ENCODE data around the gene ZBTB49.
"Not testable (repeated sequence)": the region's sequence is repeated elsewhere in the genome, so short reads cannot be mapped to it uniquely, and the experiment has no call there.

The ZBTB49 gene

DNA sequence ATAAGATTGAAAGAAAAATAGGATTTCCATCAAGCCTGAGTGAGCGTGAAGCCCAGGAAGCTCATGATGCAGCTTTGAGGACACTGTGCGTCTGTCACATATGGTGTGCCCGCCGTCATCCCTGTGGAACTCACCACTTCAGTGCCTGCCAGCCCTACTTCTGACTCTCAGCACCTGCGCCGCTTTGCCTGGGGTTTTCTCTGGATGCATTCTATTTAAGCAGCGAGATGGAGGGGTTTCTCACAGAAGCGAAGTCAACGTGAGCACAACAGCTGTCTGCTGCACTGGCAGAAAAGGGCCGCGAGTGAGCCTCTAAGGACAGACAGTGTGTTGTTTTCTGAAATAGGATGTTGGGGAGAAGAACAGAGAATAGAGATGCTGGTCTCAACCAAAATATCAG, 35.9 kb upstream of the ZBTB49 start:
- DNase-seq (ENCODE audit: extremely low read depth, low read depth): no peak
- TF ChIP-seq, protein P1, sequence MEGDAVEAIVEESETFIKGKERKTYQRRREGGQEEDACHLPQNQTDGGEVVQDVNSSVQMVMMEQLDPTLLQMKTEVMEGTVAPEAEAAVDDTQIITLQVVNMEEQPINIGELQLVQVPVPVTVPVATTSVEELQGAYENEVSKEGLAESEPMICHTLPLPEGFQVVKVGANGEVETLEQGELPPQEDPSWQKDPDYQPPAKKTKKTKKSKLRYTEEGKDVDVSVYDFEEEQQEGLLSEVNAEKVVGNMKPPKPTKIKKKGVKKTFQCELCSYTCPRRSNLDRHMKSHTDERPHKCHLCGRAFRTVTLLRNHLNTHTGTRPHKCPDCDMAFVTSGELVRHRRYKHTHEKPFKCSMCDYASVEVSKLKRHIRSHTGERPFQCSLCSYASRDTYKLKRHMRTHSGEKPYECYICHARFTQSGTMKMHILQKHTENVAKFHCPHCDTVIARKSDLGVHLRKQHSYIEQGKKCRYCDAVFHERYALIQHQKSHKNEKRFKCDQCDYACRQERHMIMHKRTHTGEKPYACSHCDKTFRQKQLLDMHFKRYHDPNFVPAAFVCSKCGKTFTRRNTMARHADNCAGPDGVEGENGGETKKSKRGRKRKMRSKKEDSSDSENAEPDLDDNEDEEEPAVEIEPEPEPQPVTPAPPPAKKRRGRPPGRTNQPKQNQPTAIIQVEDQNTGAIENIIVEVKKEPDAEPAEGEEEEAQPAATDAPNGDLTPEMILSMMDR (IDR thresholded peaks at IDR 0.05; ENCODE audit: low read depth, low read length): no peak

DNA sequence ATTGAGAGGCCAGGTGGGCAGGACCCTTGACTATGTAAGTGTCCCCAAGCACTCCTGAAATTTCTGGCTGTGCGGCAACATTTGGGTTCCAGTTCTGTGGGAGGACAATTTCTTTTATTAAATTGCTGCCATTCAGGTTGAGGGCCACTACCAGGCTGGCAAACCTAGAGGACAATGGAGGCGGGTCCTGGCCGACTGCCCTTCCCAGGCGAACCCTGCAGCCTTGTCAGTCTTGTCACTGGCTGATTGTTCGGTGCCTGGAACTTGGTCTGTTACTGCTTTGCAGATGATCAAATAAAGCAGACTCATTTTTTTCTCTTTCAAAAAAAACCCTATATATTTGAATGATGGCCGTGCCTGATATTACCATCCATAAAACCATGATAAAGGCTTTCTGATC, 35.4 kb upstream of the ZBTB49 start:
- no peak for DNase-seq (ENCODE audit: extremely low read depth, low read depth)
- TF ChIP-seq, protein P1 (IDR thresholded peaks at IDR 0.05; ENCODE audit: low read depth, low read length): no peak

DNA sequence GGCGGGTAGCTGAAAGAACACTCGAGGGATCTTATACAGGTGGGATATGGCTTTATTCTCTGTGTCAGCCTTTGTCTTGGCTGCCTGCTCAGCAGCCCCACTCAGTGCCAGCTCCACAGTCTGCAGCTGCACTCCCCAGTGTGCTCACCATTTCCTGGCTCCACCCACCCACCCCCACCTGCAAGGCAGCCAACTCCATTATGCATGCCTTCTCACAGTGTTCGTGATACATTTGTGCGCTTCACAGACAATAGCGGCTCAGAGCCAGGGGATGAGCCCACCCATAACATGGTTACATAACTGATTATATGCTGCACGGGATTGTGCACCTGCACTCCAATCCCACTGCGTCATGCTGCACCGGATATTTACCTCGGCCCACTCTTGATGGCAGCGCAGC, 33.3 kb upstream of the ZBTB49 start:
- TF ChIP-seq, protein P1 (IDR thresholded peaks at IDR 0.05; ENCODE audit: low read depth, low read length): no peak
- no peak for DNase-seq (ENCODE audit: extremely low read depth, low read depth)

DNA sequence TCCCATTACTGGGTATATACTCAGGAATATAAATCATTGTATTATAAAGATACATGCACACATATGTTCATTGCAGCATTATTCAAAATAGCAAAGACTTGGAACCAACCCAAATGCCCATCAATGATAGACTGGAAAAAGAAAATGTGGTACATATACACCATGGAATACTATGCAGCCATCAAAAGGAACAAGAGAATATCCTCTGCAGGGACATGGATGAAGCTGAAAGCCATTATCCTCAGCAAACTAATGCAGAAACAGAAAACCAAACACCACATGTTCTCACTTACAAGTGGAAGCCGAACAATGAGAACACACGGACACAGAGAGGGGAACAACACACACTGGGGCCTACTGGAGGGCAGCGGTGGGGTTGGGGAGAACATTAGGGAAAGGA, 32.3 kb upstream of the ZBTB49 start:
- DNase-seq (ENCODE audit: extremely low read depth, low read depth): not testable (repeated sequence)

DNA sequence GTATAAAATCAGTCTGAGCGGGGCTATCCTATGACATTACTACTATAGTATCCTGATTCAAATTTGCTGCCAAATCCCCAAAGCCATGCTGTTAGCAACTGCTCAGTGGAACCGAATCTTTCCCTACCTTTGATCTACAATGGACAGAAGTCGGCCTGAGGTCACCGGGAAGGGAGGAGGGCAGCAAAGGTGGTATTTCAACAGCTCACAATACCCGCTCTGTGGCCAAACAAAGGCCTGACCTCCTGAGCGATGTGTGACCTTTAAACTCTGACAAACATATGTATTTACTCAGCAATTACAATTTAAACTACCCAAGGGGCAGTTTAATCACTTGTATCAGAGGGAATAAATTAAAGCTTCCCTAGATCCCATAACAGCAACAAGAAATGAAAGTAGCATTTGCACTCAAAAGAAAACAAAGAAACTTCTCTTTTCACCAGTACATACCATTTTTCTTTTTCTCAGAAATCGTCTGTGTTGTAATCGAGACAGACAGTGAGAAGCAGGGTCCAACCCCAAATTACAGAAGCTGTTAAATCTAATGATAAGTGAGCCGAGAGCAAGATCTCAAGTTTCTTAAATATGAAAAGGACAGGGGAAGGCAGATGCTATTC, 30.5 kb upstream of the ZBTB49 start:
- TF ChIP-seq, protein P1 (IDR thresholded peaks at IDR 0.05; ENCODE audit: low read depth, low read length): no peak
- no peak for DNase-seq (ENCODE audit: extremely low read depth, low read depth)

DNA sequence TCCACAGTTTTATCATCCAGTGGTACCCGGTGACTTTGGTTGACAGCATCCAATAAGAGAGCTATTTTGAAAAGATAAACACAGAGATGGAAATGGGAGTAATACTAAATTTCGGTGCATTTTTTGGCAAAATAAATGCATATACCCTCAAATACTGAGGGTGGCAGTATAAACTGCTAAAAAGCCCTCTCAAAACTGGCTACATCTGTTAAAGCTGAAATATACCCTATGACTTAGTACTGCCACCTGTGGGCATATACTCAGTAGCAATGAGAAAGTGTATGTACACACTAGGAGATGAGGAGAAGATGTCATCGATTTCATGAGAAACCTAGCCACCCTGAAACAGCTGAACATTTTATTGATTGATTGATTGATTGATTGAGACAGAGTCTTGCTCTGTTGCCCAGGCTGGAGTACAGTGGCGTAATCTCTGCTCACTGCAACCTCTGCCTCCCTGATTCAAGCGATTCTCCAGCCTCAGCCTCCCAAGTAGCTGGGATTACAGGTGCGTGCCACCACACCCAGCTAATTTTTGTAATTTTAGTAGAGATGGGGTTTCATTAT, 29.8 kb upstream of the ZBTB49 start:
- TF ChIP-seq, protein P1 (IDR thresholded peaks at IDR 0.05; ENCODE audit: low read depth, low read length): peak; percentile 37
- DNase-seq (ENCODE audit: extremely low read depth, low read depth): peak; percentile 23

DNA sequence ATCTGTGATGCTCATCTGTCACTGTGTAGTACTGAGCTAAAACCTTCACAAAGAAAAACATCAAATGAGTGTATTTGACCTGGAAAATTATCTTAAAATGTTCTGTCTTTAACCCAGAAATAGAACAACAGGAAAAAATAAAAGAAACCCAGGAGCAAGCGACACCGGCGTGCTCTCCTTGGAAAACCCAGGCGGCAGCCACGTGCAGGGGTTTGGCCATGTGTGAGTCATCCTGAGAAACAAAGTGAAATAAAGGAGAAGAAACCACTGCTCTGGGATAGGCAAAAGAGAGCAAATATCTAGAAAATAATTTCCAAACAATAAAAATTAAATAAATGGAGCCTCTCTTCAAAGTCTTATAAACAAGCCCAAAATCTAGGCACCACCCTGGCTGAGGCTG, 22.1 kb upstream of the ZBTB49 start:
- TF ChIP-seq, protein P1 (IDR thresholded peaks at IDR 0.05; ENCODE audit: low read depth, low read length): no peak
- DNase-seq (ENCODE audit: extremely low read depth, low read depth): no peak

DNA sequence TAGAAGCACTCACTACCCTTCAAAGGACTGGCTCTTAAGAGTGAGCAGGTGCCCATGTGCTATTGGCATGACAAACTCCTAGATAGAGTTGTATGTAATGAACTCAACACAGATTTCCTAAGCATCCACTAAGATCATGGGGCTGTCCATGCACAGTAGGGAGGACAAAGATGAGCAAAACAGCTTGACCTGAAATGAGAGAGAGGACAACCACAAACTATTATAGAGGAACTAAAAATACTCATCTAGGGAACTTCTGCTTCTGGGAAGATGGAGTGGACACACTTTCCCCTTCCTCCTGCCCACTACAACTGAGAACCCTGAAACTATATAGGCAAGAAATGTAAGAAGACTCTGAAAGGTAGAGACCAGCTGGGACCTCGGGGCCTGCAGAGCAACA, 21.3 kb upstream of the ZBTB49 start:
- TF ChIP-seq, protein P1 (IDR thresholded peaks at IDR 0.05; ENCODE audit: low read depth, low read length): no peak
- DNase-seq (ENCODE audit: extremely low read depth, low read depth): no peak

All from AG09319 (cell line).